ENCODE results near the gene PUS1.
A peak's percentile ranks its signal among the peaks of the same experiment; 100 is the strongest.
"Not testable (repeated sequence)": the region's sequence is repeated elsewhere in the genome, so short reads cannot be mapped to it uniquely, and the experiment has no call there.

PUS1 gene

GRCh38 chr12:131965073-131965472 lies 36.0 kb downstream of the PUS1 start:
- no peak for DNase-seq

DNA sequence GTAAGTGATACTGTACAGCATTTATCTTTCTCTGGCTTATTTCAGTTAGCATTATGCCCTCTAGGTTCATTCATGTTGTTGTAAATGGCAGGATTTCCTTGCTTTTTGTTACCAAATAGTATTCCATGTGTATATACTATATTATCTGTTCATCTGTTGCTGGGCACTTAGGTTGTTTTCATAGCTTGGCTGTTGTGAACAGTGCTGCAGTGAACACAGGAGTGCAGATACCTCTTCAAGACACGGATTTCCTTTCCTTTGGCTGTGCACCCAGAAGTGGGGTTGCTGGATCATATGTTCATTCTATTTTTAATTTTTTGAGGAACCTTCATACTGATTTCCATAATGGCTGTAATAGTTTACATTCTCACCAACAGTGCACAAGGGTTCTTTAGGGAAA lies 42.1 kb downstream of the PUS1 start:
- DNase-seq = no peak

DNA sequence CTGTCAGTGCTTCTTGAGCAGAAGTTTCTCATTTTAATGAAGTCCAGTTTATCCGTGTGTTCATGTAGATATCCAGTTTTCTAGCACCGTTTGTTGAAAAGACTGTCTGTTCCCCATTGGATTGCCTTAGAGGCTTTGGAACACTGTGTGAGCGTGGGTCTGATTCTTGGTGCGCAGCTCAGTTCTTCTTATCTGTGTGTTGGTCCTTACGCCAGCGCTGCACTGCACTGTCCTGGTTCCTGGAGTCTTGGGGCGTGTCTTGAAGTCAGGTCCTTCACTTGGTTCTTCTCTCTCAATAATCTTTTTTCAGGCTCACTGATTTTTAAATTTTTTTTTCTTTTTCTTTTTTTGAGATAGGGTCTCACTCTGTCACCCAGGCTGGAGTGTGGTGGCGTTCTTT lies 46.2 kb downstream of the PUS1 start:
- no peak for DNase-seq

DNA sequence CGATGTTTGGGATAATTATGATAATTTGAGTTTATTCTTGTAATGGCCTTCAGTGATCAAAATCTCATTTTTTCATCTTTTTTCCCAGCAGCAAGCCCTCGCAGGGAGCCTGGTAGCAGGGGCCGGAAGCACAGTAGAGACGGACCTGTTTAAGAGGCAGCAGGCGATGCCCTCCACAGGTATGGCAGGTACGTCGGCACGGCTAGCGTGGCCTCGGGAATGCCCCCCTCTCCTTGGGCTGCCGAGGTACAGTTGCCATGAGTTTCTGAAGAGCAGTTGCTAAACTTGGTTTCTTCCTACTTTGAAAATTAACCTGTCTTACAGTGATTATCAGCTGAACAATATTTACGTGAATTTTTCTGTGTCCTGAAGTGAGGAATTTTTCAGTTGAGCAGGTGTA lies 50.5 kb downstream of the PUS1 start:
- no peak for DNase-seq

DNA sequence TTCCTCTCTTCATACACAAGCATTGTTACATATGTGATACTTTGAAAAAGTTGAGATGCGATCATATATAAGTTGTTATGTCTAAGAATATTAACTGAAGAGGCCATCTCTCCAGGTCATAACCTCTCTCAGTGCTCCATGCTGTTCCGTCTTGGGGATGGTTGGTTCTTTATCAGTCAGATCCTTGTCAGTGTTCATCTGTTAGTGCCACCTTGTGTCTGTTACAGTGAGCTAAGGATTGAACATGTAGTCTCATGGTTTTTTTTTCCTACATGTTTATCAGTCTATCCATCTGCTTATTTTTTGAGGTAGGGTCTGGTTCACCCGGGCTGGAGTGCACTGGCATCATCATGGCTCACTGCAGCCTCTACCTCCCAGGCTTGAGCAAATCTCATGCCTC lies 51.2 kb downstream of the PUS1 start:
- no peak for DNase-seq

- DNase-seq = no peak
Observed at GRCh38 chr12:131981388-131981787, 52.3 kb downstream of the PUS1 start.

DNA sequence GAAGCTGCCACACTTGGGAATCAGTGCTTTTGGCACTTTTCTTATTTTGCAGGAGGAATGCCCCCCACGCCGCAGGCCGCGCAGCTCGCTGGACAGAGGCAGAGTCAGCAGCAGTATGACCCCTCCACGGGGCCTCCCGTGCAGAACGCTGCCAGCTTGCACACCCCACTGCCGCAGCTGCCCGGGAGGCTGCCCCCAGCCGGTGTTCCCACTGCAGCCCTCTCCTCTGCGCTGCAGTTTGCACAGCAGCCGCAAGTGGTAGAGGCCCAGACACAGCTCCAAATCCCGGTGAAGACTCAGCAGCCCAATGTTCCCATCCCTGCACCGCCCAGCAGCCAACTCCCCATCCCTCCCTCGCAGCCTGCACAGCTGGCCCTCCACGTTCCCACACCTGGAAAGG lies 53.0 kb downstream of the PUS1 start:
- DNase-seq = no peak

GRCh38 chr12:131983026-131983425 lies 54.0 kb downstream of the PUS1 start:
- DNase-seq = no peak

GRCh38 chr12:131983554-131983953 lies 54.5 kb downstream of the PUS1 start:
- DNase-seq = no peak

DNA sequence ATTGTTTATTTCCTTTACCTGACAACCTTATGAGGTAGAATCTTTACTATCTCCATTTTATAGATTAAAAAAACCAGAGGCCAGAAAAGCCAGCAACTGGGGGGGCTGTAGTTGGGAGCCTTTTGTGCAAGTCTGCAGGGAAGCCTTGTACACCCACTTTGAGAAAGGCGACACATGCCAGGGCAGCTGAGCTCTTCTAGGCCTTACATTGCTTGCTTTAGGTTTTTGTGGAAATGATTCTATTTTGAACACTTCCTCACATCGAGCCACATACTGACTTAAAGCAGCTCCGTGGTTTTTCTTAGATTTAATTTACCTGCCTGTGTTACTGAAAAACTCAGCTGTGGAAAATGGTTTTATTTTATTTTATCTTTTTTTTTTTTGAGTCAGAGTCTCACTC lies 55.3 kb downstream of the PUS1 start:
- DNase-seq = no peak

DNA sequence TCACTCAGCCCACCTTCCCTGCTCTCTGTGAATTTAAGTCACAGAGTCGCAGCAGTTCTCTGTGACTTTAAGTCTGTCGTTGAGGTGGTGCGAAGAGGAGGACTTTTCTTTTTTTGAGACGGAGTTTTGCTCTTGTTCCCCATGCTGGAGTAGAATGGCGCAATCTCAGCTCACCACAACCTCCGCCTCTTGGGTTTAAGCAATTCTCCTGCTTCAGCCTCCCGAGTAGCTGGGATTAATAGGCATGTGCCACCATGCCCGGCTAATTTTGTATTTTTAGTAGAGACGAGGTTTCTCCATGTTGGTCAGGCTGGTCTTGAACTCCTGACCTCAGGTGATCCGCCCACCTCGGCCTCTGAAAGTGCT lies 56.4 kb downstream of the PUS1 start:
- not testable (repeated sequence) for DNase-seq

- no peak for DNase-seq
Observed at GRCh38 chr12:131986361-131986760, 57.3 kb downstream of the PUS1 start.

GRCh38 chr12:131986910-131987309 lies 57.8 kb downstream of the PUS1 start:
- DNase-seq = no peak

- no peak for DNase-seq
Observed at GRCh38 chr12:131987552-131987951, 58.5 kb downstream of the PUS1 start.

GRCh38 chr12:131988054-131988796 lies 59.1 kb downstream of the PUS1 start:
- no peak for DNase-seq

DNA sequence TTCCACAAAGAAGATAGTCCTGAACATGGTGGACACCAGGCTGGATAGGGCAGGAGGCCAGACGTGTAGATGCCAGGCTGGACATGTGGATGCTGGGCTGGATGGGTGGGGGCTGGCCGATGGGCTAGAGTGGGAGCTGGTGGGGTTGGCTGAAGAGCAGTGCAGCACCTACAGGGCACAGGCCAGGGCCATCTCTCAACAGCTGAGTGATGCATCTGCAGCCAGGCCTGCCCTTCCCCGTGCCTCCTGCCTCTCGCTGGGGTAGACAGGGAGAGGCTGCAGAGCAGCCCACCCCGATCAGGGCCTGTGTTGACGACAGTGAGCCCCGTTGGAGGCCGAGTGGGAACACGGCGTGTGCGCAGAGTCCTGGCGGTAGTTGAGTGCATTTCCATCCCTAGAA lies 59.9 kb downstream of the PUS1 start:
- DNase-seq = no peak

DNA sequence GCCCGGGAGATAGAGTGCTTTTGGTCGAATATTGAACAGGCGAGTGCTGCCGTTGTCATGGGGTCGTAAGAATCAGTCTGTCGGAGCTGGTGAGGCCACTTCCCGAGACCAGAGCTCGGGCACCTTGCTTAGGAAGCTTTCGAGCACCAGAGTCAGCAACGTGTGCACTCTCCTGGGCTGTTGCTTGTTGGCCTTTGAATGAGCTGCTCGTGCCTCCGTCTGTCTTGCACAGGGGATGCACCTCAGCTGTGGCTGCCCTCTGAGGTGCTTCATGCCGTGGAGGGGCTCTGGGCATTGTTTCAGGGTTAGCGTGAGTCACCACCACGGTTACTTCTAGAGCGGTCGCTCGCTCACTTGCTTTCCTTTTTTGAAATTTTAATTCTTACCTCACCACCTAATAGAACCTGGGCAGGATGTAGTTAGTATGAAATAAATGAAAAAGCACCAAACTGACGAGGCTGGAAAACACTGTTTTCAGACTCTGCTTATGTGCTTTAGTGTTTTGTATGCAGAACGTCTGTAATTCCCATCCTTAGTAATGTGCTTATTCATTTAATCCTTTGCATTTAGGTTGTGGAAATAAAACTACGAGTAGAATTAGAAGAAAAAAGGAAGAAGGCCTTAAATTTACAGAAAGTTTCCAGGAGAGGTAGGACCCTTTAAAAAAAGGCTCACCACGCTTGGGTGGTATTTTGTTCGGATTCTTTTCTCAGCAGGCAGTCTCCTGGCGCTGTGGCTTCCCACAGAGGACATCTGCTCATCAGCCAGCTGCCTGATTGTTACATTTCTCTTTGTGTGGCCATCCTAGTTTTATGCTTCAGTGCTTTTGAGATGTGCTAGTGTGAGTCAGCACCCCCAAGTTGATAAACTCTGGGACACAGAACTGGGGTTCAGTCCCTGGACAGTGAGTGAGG lies 61.2 kb downstream of the PUS1 start:
- DNase-seq = peak; percentile 80

GRCh38 chr12:131990980-131991305 lies 61.9 kb downstream of the PUS1 start:
- no peak for DNase-seq

- DNase-seq = no peak
Observed at GRCh38 chr12:131991816-131992430, 62.8 kb downstream of the PUS1 start.

DNA sequence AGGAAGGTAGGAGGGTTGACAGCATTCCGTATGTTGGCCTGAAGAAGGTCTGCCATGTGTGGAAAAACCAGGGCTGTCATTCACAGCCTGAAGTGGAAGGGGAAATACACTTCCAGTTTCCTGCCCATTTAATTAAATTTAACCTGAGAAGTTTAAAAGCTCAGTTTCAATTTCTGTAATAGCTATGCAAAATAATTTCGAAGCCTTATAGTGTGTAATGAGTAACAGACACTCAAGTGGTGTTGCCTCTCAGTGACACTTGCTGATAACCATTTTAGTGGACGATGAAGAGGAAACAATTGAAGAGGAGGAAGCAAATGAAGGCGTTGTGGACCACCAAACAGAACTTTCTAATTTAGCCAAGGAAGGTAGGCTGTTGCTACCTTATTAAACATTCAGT lies 65.5 kb downstream of the PUS1 start:
- DNase-seq = no peak
